NCI-H1694 (cell line): Measurements from ENCODE around the gene TMEM39B.
"Not testable (repeated sequence)": the region's sequence is repeated elsewhere in the genome, so short reads cannot be mapped to it uniquely, and the experiment has no call there.

Source experiments
- DNase-seq: peaks from one replicate; lab custom pipeline; 2025; lab: John Stamatoyannopoulos, UW

TMEM39B gene

GRCh38 chr1:32072622-32073298, at the start of gene TMEM39B:
TMEM39B (plus strand) TSS chr1:32072939; CDS start chr1:32073048, 109 bp downstream.
- peak; percentile 86 for DNase-seq

- DNase-seq = no peak
These were observed 49.4 kb upstream of the TMEM39B start for GRCh38 chr1:32023351-32023750.

GRCh38 chr1:32025515-32025914, 47.2 kb upstream of the TMEM39B start:
- DNase-seq = no peak

GRCh38 chr1:32028746-32029145, 44.0 kb upstream of the TMEM39B start:
- no peak for DNase-seq

- DNase-seq = no peak
These were observed 41.0 kb upstream of the TMEM39B start for GRCh38 chr1:32031578-32032274.

- DNase-seq = no peak
These were observed 40.5 kb upstream of the TMEM39B start for GRCh38 chr1:32032275-32032615.

GRCh38 chr1:32035119-32035518, 37.6 kb upstream of the TMEM39B start:
- DNase-seq = no peak

- no peak for DNase-seq
These were observed 32.0 kb upstream of the TMEM39B start for GRCh38 chr1:32040711-32041110.

- no peak for DNase-seq
These were observed 30.4 kb upstream of the TMEM39B start for GRCh38 chr1:32042330-32042729.

GRCh38 chr1:32044234-32044633, 28.5 kb upstream of the TMEM39B start:
- DNase-seq = no peak

GRCh38 chr1:32045772-32046171, 27.0 kb upstream of the TMEM39B start:
- DNase-seq = no peak

- no peak for DNase-seq
These were observed 25.0 kb upstream of the TMEM39B start for GRCh38 chr1:32047701-32048100.

- DNase-seq = no peak
These were observed 24.3 kb upstream of the TMEM39B start for GRCh38 chr1:32048440-32048839.

- no peak for DNase-seq
These were observed 21.0 kb upstream of the TMEM39B start for GRCh38 chr1:32051706-32052105.

GRCh38 chr1:32052887-32053286, 19.9 kb upstream of the TMEM39B start:
- no peak for DNase-seq

GRCh38 chr1:32055416-32055815, 17.3 kb upstream of the TMEM39B start:
- DNase-seq = no peak

GRCh38 chr1:32056598-32056997, 16.1 kb upstream of the TMEM39B start:
- no peak for DNase-seq

GRCh38 chr1:32060914-32061313, 11.8 kb upstream of the TMEM39B start:
- DNase-seq = no peak

GRCh38 chr1:32062867-32063230, 9.9 kb upstream of the TMEM39B start:
- no peak for DNase-seq

GRCh38 chr1:32063261-32063681, 9.5 kb upstream of the TMEM39B start:
- peak; percentile 65 for DNase-seq

- DNase-seq = not testable (repeated sequence)
These were observed 6.9 kb upstream of the TMEM39B start for GRCh38 chr1:32065613-32066488.

GRCh38 chr1:32066489-32066873, 6.3 kb upstream of the TMEM39B start:
- DNase-seq = no peak
